ENCODE results near the gene LRCH1.
A peak's percentile ranks its signal among the peaks of the same experiment; 100 is the strongest.

LRCH1 gene

GRCh38 chr13:46569456-46569855 is 16.5 kb downstream of the LRCH1 start:
- DNase-seq (ENCODE audit: low spot score), result no peak
- Histone ChIP-seq H3K27ac (no peak overlapping the region), H3K4me3 (no peak overlapping the region)
- no peak for TF ChIP-seq CTCF (IDR thresholded peaks at IDR 0.05)

GRCh38 chr13:46570273-46570672 is 17.3 kb downstream of the LRCH1 start:
- Histone ChIP-seq H3K4me3 (no peak overlapping the region), H3K27ac (peak overlapping the region in 1 of 2 donors; percentile 75)
- DNase-seq (ENCODE audit: low spot score), result no peak
- no peak for TF ChIP-seq CTCF (IDR thresholded peaks at IDR 0.05)

- H3K4me3 ChIP-seq, result no peak overlapping the region
- TF ChIP-seq CTCF (IDR thresholded peaks at IDR 0.05), result no peak
- H3K27ac ChIP-seq, result peak overlapping the region; percentile 30 to 75
- DNase-seq (ENCODE audit: low spot score), result no peak
Measured at GRCh38 chr13:46571189-46571908, 18.4 kb downstream of the LRCH1 start.

GRCh38 chr13:46571909-46572595 is 19.1 kb downstream of the LRCH1 start:
- TF ChIP-seq CTCF (IDR thresholded peaks at IDR 0.05), result no peak
- Histone ChIP-seq H3K27ac (peak overlapping the region; percentile 30 to 75), H3K4me3 (no peak overlapping the region)
- DNase-seq (ENCODE audit: low spot score), result no peak

GRCh38 chr13:46572752-46573431 is 19.9 kb downstream of the LRCH1 start:
- no peak overlapping the region for H3K27ac ChIP-seq
- DNase-seq (ENCODE audit: low spot score), result no peak
- H3K4me3 ChIP-seq, result no peak overlapping the region
- no peak for TF ChIP-seq CTCF (IDR thresholded peaks at IDR 0.05)

- no peak for TF ChIP-seq CTCF (IDR thresholded peaks at IDR 0.05)
- Histone ChIP-seq H3K4me3 (no peak overlapping the region), H3K27ac (peak overlapping the region in 1 of 2 donors; percentile 64)
- no peak for DNase-seq (ENCODE audit: low spot score)
Measured at GRCh38 chr13:46575301-46575771, 22.4 kb downstream of the LRCH1 start.

Data from coronary artery (tissue), 2 donors.